GM19238 (cell line): ENCODE results near the gene SPEN.
"Not testable (repeated sequence)": the region's sequence is repeated elsewhere in the genome, so short reads cannot be mapped to it uniquely, and the experiment has no call there.

Experiments used
- DNase-seq: peaks from one replicate; pipeline ENCODE4 v3.0.0; 2011; ENCODE audit warnings: low spot score; ENCODE audit not compliant: insufficient read length

Gene SPEN

GRCh38 chr1:15833069-15833679, 14.3 kb upstream of the SPEN start:
- no peak for DNase-seq

- no peak for DNase-seq
These were observed 13.6 kb upstream of the SPEN start for GRCh38 chr1:15833842-15834405.

- DNase-seq, result peak; percentile 72
These were observed 12.9 kb upstream of the SPEN start for GRCh38 chr1:15834406-15835204.

- DNase-seq, result no peak
These were observed 12.2 kb upstream of the SPEN start for GRCh38 chr1:15835205-15835740.

- peak; percentile 79 for DNase-seq
These were observed 11.6 kb upstream of the SPEN start for GRCh38 chr1:15835741-15836510.

- not testable (repeated sequence) for DNase-seq
These were observed 11.1 kb upstream of the SPEN start for GRCh38 chr1:15836511-15836771.

GRCh38 chr1:15836772-15837669, 10.5 kb upstream of the SPEN start:
- peak; percentile 47 for DNase-seq

- no peak for DNase-seq
These were observed 9.6 kb upstream of the SPEN start for GRCh38 chr1:15837931-15838330.

- DNase-seq, result no peak
These were observed 8.8 kb upstream of the SPEN start for GRCh38 chr1:15838721-15839120.

GRCh38 chr1:15843826-15844572, 3.5 kb upstream of the SPEN start:
- no peak for DNase-seq

GRCh38 chr1:15846056-15846455, 1.5 kb upstream of the SPEN start:
- not testable (repeated sequence) for DNase-seq

- no peak for DNase-seq
These were observed 311 bp downstream of the SPEN start for GRCh38 chr1:15847893-15848142.

- DNase-seq, result no peak
These were observed 829 bp downstream of the SPEN start for GRCh38 chr1:15848143-15848928.

- DNase-seq, result no peak
These were observed 1.6 kb downstream of the SPEN start for GRCh38 chr1:15848929-15849774.

GRCh38 chr1:15849775-15850324, 2.3 kb downstream of the SPEN start:
- no peak for DNase-seq

- DNase-seq, result no peak
These were observed 3.0 kb downstream of the SPEN start for GRCh38 chr1:15850471-15851001.

- no peak for DNase-seq
These were observed 3.9 kb downstream of the SPEN start for GRCh38 chr1:15851210-15852035.
